Activated CD8-positive, alpha-beta memory T cell treated with anti-CD3 and anti-CD28 coated beads, Interleukin-2, amount 50 U/mL, for 48 hours (primary cell): ENCODE measurements around the gene LRRC3.
A peak's percentile ranks its signal among the peaks of the same experiment; 100 is the strongest.

Experiments
- DNase-seq: peaks from one replicate; pipeline ENCODE4 v3.0.0-alpha.2; 2020

Gene LRRC3

GRCh38 chr21:44424608-44425306 lies 30.6 kb upstream of the LRRC3 start:
- no peak for DNase-seq

GRCh38 chr21:44425307-44425894 lies 29.9 kb upstream of the LRRC3 start:
- no peak for DNase-seq

GRCh38 chr21:44425895-44426662 lies 29.2 kb upstream of the LRRC3 start:
- no peak for DNase-seq

DNA sequence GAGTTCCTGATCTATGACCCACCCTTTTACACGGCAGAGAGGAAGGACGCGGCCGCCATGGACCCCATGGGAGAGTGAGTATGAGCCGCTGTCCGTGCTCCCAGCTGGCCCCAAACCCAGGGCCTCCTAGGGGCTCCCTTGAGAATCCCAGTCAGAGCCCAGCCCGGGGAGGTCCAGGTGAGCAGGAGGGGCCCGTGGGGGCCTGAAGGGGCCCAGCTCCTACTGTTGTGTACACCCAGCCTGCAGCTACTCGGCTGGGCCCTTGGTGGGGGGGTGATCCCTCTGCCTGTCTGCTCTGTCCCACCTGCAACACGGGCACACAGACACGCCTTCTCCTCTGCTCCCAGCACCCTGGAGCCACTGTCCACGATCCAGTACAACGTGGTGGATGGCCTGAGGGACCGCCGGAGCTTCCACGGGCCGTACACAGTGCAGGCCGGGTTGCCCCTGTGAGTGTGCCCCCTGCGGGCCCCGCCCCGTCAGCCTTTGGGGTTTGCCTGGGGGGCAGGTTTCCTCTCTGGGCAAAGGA lies 28.6 kb upstream of the LRRC3 start:
- peak; percentile 40 for DNase-seq

GRCh38 chr21:44427241-44428120 lies 27.8 kb upstream of the LRRC3 start:
- DNase-seq = peak; percentile 45

DNA sequence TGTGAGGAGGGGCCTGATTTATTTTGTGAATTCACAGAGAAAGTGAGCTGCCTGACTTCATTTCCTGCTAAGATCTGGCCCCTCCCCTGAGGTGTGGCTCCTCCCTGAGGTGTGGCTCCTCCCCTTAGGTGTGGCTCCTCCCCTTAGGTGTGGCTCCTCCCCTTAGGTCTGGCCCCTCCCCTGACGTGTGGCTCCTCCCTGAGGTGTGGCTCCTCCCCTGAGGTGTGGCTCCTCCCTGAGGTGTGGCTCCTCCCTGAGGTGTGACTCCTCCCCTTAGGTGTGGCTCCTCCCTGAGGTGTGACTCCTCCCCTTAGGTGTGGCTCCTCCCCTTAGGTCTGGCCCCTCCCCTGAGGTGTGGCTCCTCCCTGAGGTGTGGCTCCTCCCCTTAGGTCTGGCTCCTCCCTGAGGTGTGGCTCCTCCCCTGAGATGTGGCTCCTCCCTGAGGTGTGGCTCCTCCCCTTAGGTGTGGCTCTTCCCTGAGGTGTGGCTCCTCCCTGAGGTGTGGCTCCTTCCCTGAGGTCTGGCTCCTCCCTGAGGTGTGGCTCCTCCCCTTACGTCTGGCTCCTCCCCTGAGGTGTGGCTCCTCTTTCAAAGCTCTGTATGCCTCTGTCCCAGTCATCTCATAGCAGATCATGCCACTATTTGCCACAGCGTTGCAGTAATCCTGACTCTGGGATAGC lies 26.9 kb upstream of the LRRC3 start:
- peak; percentile 81 for DNase-seq

DNA sequence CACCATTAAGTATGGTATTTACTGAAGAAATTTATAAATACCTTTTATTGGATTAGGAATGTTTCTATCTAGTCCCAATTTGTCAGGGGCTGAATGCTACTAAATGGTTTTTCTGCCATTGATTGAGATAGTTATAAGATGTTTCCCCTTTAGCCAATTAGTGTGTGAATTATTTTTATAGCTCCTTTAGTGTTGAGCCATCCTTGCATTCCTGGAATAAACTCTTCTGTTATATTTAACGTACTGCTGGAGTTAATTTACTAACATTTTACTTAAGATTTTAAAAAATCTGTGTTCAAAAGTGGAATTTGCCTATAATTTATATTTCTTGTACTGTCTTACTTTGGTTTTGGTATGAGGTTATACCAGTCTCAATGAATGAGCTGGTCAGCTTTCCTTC lies 25.4 kb upstream of the LRRC3 start:
- DNase-seq = no peak

DNA sequence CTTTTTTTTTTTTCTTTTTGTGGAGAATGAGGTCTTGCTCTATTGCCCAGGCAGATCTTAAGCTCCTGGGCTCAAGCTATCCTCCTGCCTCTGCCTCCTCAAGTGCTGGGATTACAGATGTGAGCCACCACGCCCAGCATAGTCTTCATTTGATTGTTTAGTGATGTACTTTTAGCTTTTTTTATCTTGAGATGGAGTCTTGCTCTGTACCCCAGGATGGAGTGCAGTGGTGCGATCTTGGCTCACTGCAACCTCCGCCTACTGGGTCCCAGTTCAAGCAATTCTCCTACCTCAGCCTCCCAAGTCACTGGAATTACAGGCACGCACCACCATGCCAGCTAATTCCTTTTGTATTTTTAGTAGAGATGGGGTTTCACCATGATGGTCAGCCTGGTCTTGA lies 24.0 kb upstream of the LRRC3 start:
- peak; percentile 20 for DNase-seq

GRCh38 chr21:44432841-44433790 lies 22.2 kb upstream of the LRRC3 start:
- peak; percentile 22 for DNase-seq

GRCh38 chr21:44433791-44434567 lies 21.3 kb upstream of the LRRC3 start:
- DNase-seq = peak; percentile 39

- DNase-seq = no peak
These were observed 20.8 kb upstream of the LRRC3 start for GRCh38 chr21:44434568-44434925.

- peak; percentile 46 for DNase-seq
These were observed 20.2 kb upstream of the LRRC3 start for GRCh38 chr21:44434936-44435635.

DNA sequence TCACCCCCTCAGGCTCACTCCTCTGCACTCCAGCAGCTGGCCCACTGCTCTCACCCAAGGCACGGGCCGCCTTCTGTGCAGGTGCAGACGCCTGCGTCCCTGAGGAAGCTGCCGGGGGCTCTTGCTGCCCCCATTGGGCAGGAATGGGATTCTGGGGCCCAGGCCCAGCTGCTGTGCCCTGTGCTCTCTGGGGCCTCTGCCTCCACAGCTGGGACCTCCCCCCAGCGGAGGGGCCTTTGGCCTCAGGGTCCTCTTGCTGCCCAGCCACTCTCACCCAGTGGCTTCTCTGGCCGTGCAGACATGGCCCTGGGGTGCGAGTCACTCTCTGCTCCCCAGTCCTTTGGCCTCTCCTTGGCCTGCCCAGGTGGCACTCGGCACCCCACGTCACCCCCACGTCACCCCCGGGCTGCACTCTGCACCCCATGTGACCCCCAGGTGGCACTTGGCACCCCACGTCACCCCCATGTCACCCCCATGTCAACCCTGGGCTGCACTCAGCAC lies 19.1 kb upstream of the LRRC3 start:
- no peak for DNase-seq

- DNase-seq = no peak
These were observed 18.4 kb upstream of the LRRC3 start for GRCh38 chr21:44436958-44437357.

- no peak for DNase-seq
These were observed 18.0 kb upstream of the LRRC3 start for GRCh38 chr21:44437371-44437695.

DNA sequence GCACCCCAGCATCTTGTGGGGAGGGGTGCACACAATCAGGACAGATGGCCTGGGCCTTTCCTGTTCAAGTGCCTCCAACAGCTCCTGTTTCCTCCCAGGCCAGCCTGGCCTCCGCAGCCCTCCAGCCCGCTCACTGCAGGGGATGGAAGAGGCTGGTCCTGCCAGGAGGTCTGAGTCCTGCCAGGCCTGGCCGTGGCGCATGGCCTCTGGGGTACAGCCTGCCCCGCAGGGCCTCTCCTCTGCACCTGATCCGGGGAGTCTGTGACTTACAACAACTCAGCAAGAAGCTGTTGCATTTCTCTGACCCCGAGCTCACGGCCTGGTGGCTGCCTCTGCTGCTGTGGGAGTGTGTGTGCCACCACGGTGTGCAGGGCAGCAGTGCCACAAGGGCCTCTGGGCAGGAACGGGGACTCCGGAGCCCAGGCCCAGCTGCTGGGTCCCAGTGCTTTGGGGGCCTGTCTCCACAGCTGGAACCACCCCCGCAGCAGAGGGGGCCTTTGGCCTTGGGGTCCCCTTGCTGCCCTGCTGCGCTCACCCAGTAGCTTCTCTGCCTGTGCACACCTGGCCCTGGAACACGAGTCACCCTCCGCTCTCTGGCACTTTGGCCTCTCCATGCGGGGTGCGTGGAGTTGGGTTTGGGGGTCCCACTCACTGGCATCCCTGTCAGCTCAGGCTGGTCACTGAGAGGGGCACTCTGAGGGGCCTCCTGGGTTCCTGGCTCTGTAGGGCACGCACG lies 17.4 kb upstream of the LRRC3 start:
- no peak for DNase-seq

DNA sequence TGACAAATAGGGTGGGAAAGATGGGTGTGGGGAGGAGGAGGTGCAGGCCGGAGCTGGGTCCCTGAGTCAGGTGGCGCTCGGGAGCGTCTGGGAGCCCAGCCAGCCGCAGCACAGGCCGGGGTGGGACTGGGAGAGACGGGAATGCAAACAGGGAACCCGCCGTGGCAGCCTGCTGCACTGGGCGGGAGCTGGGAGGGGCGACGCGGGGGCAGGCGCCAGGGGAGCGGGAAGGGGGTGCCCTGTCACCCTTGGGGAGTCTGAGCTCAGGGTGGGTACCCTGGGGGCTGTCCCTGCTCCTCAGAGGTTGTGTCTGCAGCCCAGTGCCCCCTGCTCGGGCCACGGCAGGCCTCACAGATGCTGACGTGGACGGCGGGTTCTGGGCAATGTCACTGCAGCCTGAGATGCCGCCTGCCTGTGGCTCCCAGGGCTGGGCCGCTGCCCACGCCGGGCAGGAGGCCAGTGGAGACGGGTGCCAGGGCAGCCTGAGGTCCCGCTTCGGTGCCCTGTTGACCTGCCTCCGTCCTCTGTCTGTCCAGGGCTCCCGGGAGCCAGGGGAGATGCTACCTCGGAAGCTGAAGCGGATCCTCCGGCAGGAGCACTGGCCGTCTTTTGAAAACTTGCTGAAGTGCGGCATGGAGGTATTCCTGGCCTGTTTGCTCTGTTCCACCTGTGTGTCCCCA lies 16.6 kb upstream of the LRRC3 start:
- DNase-seq = no peak

DNA sequence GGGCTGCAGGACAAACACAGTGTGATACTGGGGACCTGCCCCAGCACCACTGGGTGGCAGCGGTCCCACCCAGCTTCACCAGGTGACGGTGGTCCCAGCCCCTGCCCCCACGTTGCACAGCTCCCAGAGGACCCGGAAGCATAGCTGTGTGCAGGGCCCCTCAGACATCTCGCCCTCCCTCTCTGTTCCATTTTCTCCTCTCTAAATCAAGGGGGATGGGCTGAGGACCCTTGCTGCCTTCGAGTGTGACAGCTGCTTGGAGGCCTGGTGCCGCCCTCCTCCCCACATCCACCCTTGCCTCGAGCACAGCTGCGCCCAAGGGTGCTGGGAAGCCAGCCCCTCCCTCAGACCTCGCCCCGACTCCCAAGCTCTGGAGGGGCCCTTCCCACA lies 16.1 kb upstream of the LRRC3 start:
- DNase-seq = no peak
